Esophagus squamous epithelium (tissue), 5 donors: ENCODE data around the gene MYO7B. TPM values are rescaled to one million over a fixed set of nuclear protein-coding genes. Genes with fewer than 3 reads are reported as not detected.

Source experiments
- DNase-seq: peaks from one replicate; lab custom pipeline; 2025; lab: John Stamatoyannopoulos, UW
- H3K27ac ChIP-seq, 4 donors: fragments of 200-600 bp; sonication (generic); one replicate each; pipeline ENCODE4 v1.5.1; 2016 to 2019; ENCODE audit warnings: mild to moderate bottlenecking in 1 of 4
- H3K27me3 ChIP-seq, 4 donors: fragments of 200-600 bp; sonication (generic); 1 replicate in 3 of 4; 2 replicates in 1 of 4; pipeline versions ENCODE4 v1.5.1 to v1.6.0; 2017 to 2021; ENCODE audit warnings: antibody characterized with exemption in 1 of 4
- H3K36me3 ChIP-seq, 3 donors: fragments of 200-600 bp; sonication (generic); one replicate each; pipeline ENCODE4 v1.5.1; 2016 to 2019
- H3K4me1 ChIP-seq, 3 donors: fragments of 200-600 bp; sonication (generic); one replicate each; pipeline ENCODE4 v1.5.1; 2017 to 2019
- H3K4me3 ChIP-seq, 4 donors: fragments of 200-600 bp; sonication (generic); 1 replicate in 3 of 4; 2 replicates in 1 of 4; pipeline ENCODE4 v1.5.1; 2016 to 2019; ENCODE audit warnings: mild to moderate bottlenecking in 2 of 4, moderate library complexity in 1 of 4
- H3K9me3 ChIP-seq, 3 donors: fragments of 200-600 bp; sonication (generic); one replicate each; pipeline ENCODE4 v1.5.1; 2016 to 2019
- CTCF ChIP-seq, 6 experiments: fragments of 450-650 bp in 4 of 6; fragments of 200-600 bp in 2 of 6; sonication (generic) in 2 of 6; IDR thresholded peaks; one replicate each; pipeline ENCODE4 v1.5.1; 2016 to 2019; ENCODE audit warnings: antibody characterized with exemption in 6 of 6, mild to moderate bottlenecking in 4 of 6, moderate library complexity in 4 of 6
- POLR2A ChIP-seq, 4 donors: fragments of 450-650 bp; IDR thresholded peaks; one replicate each; pipeline ENCODE4 v1.6.1; 2017; ENCODE audit warnings: antibody characterized with exemption in 4 of 4, mild to moderate bottlenecking in 4 of 4, moderate library complexity in 3 of 4
- WGBS, 2 donors: methylation state at CpG; one replicate each; pipeline ENCODE4 v1.1.5; 2018; 5-methylcytosine and 5-hydroxymethylcytosine counted together
- intact Hi-C: fragments of 100-400 bp; cut with DNase I; formaldehyde crosslinking; loops from one replicate; pipeline ENCODE4 v1.15.0; 2022
- total RNA-seq, 4 donors: library from RNA; depleted of rRNA; stranded (reverse); fragments of >200 nt; gene quantifications; one replicate each; pipeline ENCODE4 v1.1.0, GENCODE V29; 2016
- donor health status: DM: yes; HTN: yes; CAD: no.

Gene MYO7B
- total RNA-seq, 4 donors from 2014 or later = 0.19 TPM; not detected in 3

DNA sequence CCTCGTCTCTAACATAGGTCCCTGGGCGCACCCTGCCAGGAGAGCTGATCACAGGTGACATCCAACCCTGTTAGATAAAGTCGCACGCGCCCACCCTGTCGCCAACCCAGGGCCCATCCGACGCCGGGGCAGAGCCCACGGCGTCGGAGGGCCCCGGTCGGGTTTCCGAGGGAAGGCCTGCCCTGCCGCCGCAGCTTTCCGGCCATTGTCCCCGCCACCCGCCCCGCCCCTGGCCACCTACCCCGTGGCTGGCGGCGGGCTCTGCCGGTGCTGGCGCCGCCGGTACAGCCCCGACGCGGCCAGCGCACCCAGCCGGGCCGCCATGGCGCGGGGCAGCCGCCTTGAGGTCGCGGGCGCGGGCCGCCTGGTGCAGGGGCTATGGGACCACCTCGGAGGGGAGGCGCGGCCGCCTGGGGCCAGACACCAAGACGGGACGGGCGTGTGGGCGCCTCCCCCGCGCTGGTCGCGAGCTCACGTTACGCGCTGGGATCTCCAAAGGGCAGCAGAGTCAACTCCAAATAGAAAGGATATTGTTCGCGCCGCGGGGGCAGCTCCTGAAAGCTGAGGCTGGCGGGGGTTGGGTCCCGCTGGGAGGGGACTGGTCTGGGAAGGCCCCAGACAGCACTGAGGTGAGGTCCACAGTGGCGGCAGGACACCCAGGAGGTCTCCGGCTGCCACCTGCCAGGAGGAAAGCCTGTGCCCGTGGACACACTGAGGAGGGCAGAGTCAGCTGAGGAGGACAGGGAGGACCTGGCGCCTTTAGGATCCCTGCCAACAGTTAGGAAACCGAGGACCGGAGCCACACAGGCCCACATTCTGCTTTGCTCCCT is 128.8 kb downstream of the MYO7B start:
- Histone ChIP-seq H3K36me3 (no peaks in the 10 kb centered on the region), H3K27me3 (peaks cover 0 to 23% (median 0%) of the 10 kb centered on the region in 4 donors), H3K4me1 (peaks cover 16 to 82% (median 44%) of the 10 kb centered on the region in 3 donors), H3K4me3 (peak overlapping the region; percentile 11 to 60 (median 32)), H3K27ac (peak overlapping the region; percentile 58 to 85 (median 69)), H3K9me3 (no peaks in the 10 kb centered on the region)
- DNase-seq = no peak
- intact Hi-C loops = no loop called here
- TF ChIP-seq CTCF (IDR thresholded peaks at IDR 0.05) = no peak
- WGBS, 2 donors = no CpG with 5 or more reads among the region's 69 CpGs

DNA sequence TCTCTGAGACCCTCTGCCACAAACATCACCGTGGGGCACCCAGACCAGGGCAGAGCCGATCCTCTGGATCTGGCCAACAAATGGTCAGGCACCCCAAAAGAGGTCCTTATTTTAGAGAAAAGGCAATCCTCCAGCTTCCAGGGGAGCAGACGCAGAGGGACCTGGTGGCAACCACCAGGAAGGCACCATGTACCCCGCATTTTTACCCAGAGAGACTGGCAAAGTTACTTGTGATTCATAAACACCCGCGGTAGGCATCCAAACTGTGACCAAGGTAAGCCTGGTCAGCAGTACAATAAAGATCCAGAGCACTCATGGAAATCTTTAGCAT is 129.4 kb downstream of the MYO7B start:
- H3K27me3 ChIP-seq = peaks cover 0 to 23% (median 0%) of the 10 kb centered on the region in 4 donors
- no peaks in the 10 kb centered on the region for H3K9me3 ChIP-seq
- 59 to 71% methylated on average over 4 of the region's 6 CpGs for WGBS, 2 donors
- H3K4me3 ChIP-seq = peak overlapping the region in 3 of 4 donors; percentile 25 to 60 (median 40)
- H3K4me1 ChIP-seq = peaks cover 16 to 76% (median 38%) of the 10 kb centered on the region in 3 donors
- DNase-seq = no peak
- intact Hi-C loops = no loop called here
- TF ChIP-seq CTCF (IDR thresholded peaks at IDR 0.05) (no peak), POLR2A (IDR thresholded peaks at IDR 0.05) (no peak)
- H3K36me3 ChIP-seq = no peaks in the 10 kb centered on the region
- H3K27ac ChIP-seq = peak overlapping the region; percentile 58 to 85 (median 69)

- Histone ChIP-seq H3K4me3 (peak overlapping the region in 1 of 4 donors; percentile 60), H3K27ac (peak overlapping the region; percentile 58 to 85 (median 69)), H3K27me3 (peaks cover 0 to 23% (median 0%) of the 10 kb centered on the region in 4 donors), H3K4me1 (peaks cover 16 to 73% (median 38%) of the 10 kb centered on the region in 3 donors), H3K9me3 (no peaks in the 10 kb centered on the region), H3K36me3 (no peaks in the 10 kb centered on the region)
- 63 to 67% methylated on average over 6 to 8 of the region's 8 CpGs for WGBS, 2 donors
- intact Hi-C loops = no loop called here
- DNase-seq = no peak
- no peak for TF ChIP-seq POLR2A (IDR thresholded peaks at IDR 0.05)
- TF ChIP-seq CTCF (IDR thresholded peaks at IDR 0.05) = no peak
Measured at GRCh38 chr2:127665267-127665893, 129.9 kb downstream of the MYO7B start.

DNA sequence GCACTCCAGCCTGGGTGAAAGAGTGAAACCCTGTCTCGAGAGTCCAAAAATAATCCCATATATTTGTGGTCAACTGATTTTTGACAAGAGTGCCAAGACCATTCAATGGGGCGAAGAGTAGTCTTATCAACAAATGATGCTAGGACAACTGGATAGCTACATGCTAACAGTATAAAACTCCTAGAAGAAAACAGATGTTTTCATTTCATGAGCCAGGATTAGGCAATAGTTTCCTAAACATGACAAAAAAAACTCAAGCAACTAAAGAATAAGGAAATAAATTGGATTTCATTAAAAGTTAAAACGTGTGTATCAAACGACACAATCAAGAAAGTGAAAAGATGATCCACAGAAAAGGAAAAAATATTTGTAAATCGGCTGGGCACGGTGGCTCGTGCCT is 133.6 kb downstream of the MYO7B start:
- no peak overlapping the region for H3K4me3 ChIP-seq
- no peaks in the 10 kb centered on the region for H3K36me3 ChIP-seq
- no peaks in the 10 kb centered on the region for H3K9me3 ChIP-seq
- H3K4me1 ChIP-seq = peaks cover 3 to 65% (median 12%) of the 10 kb centered on the region in 3 donors
- DNase-seq = no peak
- WGBS, 2 donors = 64 to 84% methylated on average over 7 of the region's 7 CpGs
- TF ChIP-seq CTCF (IDR thresholded peaks at IDR 0.05) (no peak), POLR2A (IDR thresholded peaks at IDR 0.05) (no peak)
- intact Hi-C loops = no loop called here
- peaks cover 0 to 36% (median 0%) of the 10 kb centered on the region in 4 donors for H3K27me3 ChIP-seq
- peak overlapping the region in 1 of 4 donors; percentile 44 for H3K27ac ChIP-seq
